Left lung (tissue), 10 donors: ENCODE measurements around the gene PTPRN2. TPM values are rescaled to one million over a fixed set of nuclear protein-coding genes. Genes with fewer than 3 reads are reported as not detected.
"Not testable (repeated sequence)": the region's sequence is repeated elsewhere in the genome, so short reads cannot be mapped to it uniquely, and the experiment has no call there.

Experiments
- ATAC-seq: fragments of 200-7000 bp; cut with Tn5 transposase; one replicate; pipeline ENCODE4 v1.9.1; 2020; ENCODE audit warnings: moderate library complexity
- DNase-seq, 4 donors: peaks; one replicate each; pipeline ENCODE4 v3.0.0-alpha.2; 2013 to 2020
- H3K27ac ChIP-seq, 2 donors: fragments of 200-600 bp; sonication (generic) in 1 of 2; one replicate each; pipeline versions ENCODE4 v1.5.0 to v1.8.0; 2020 to 2021
- H3K27me3 ChIP-seq, 2 donors: fragments of 200-600 bp; sonication (generic) in 1 of 2; one replicate each; pipeline versions ENCODE4 v1.5.0 to v1.8.0; 2020 to 2021
- H3K36me3 ChIP-seq, 2 donors: fragments of 200-600 bp; sonication (generic) in 1 of 2; one replicate each; pipeline versions ENCODE4 v1.5.0 to v1.8.0; 2020 to 2021
- H3K4me1 ChIP-seq, 2 donors: fragments of 200-600 bp; one replicate each; pipeline ENCODE4 v1.8.0; 2021
- H3K4me3 ChIP-seq, 2 donors: fragments of 200-600 bp; sonication (generic) in 1 of 2; one replicate each; pipeline versions ENCODE4 v1.5.0 to v1.8.0; 2020 to 2021; ENCODE audit warnings: mild to moderate bottlenecking in 1 of 2
- H3K9me3 ChIP-seq, 2 donors: fragments of 200-600 bp; sonication (generic) in 1 of 2; one replicate each; pipeline versions ENCODE4 v1.5.0 to v1.8.0; 2020 to 2021
- CTCF ChIP-seq, 2 donors: fragments of 200-600 bp; sonication (generic) in 1 of 2; IDR thresholded peaks; one replicate each; pipeline versions ENCODE4 v1.5.0 to v1.8.0; 2021; ENCODE audit warnings: antibody characterized with exemption in 2 of 2
- intact Hi-C, 2 donors: fragments of 100-400 bp; cut with DNase I; formaldehyde crosslinking; loops; one replicate each; pipeline versions ENCODE4 v1.11.2 to v1.14.2; 2022
- polyA plus RNA-seq, 6 donors: library from polyadenylated mRNA; unstranded; fragments of 120-200 nt; gene quantifications; one replicate each; pipeline ENCODE4 v1.2.1, GENCODE V29; 2013; ENCODE audit not compliant: insufficient read length in 6 of 6
- total RNA-seq, 2 donors: library from RNA; stranded (reverse); fragmentation: NEBNext Ultra II Directional; extraction: Animal tissue kit (Norgen Biotek cat#: 25700); gene quantifications; one replicate each; pipeline ENCODE4 v1.2.1, GENCODE V29; 2021
- donor health status: DM: no; HTN: yes; CAD: no.
- donor health status: DM: no; HTN: no; CAD: no.

Gene PTPRN2
- total and polyA plus RNA-seq, 8 donors = 4.0 to 7.8 (median 6.8) TPM

- no peak for ATAC-seq
- no peaks in the 10 kb centered on the region for H3K4me1 ChIP-seq
- no peaks in the 10 kb centered on the region for H3K36me3 ChIP-seq
Observed at GRCh38 chr7:158227258-158227984, 360.2 kb downstream of the PTPRN2 start.

GRCh38 chr7:158216198-158216597 is 371.4 kb downstream of the PTPRN2 start:
- no peaks in the 10 kb centered on the region for H3K27me3 ChIP-seq
- H3K4me1 ChIP-seq = no peaks in the 10 kb centered on the region
- H3K9me3 ChIP-seq = peaks cover 0 to 43% of the 10 kb centered on the region in 2 donors
- no peaks in the 10 kb centered on the region for H3K36me3 ChIP-seq
- ATAC-seq = no peak
- DNase-seq = no peak
- intact Hi-C loops = no loop called here
- no peak for TF ChIP-seq CTCF (IDR thresholded peaks at IDR 0.05)
- no peak overlapping the region for H3K27ac ChIP-seq
- H3K4me3 ChIP-seq = no peak overlapping the region

More at GRCh38 chr7:158227258-158227984, 360.2 kb downstream of the PTPRN2 start:
- DNase-seq = peak in 1 of 4 donors; percentile 13
- Histone ChIP-seq H3K27me3 (no peaks in the 10 kb centered on the region), H3K4me3 (no peak overlapping the region), H3K27ac (no peak overlapping the region), H3K9me3 (peaks cover 0 to 28% of the 10 kb centered on the region in 2 donors)
- TF ChIP-seq CTCF (IDR thresholded peaks at IDR 0.05) = no peak
- intact Hi-C loops = no loop called here

GRCh38 chr7:158209435-158209834 is 378.2 kb downstream of the PTPRN2 start:
- H3K36me3 ChIP-seq = no peaks in the 10 kb centered on the region
- TF ChIP-seq CTCF (IDR thresholded peaks at IDR 0.05) = no peak
- intact Hi-C loops = no loop called here
- DNase-seq (no peak), ATAC-seq (no peak)
- H3K4me1 ChIP-seq = no peaks in the 10 kb centered on the region
- H3K27ac ChIP-seq = no peak overlapping the region
- H3K27me3 ChIP-seq = peaks cover 0 to 9% of the 10 kb centered on the region in 2 donors
- H3K4me3 ChIP-seq = no peak overlapping the region
- peaks cover 0 to 6% of the 10 kb centered on the region in 2 donors for H3K9me3 ChIP-seq

GRCh38 chr7:158206341-158206740 is 381.3 kb downstream of the PTPRN2 start:
- no peaks in the 10 kb centered on the region for H3K36me3 ChIP-seq
- intact Hi-C loops = no loop called here
- no peak for TF ChIP-seq CTCF (IDR thresholded peaks at IDR 0.05)
- H3K27me3 ChIP-seq = peaks cover 0 to 22% of the 10 kb centered on the region in 2 donors
- no peaks in the 10 kb centered on the region for H3K4me1 ChIP-seq
- DNase-seq (no peak), ATAC-seq (no peak)
- peaks cover 0 to 6% of the 10 kb centered on the region in 2 donors for H3K9me3 ChIP-seq
- H3K4me3 ChIP-seq = no peak overlapping the region
- H3K27ac ChIP-seq = no peak overlapping the region

- Histone ChIP-seq H3K27me3 (peaks cover 0 to 22% of the 10 kb centered on the region in 2 donors), H3K27ac (no peak overlapping the region), H3K4me1 (no peaks in the 10 kb centered on the region), H3K36me3 (no peaks in the 10 kb centered on the region), H3K4me3 (no peak overlapping the region), H3K9me3 (peaks cover 0 to 1% of the 10 kb centered on the region in 2 donors)
- no peak for ATAC-seq
- TF ChIP-seq CTCF (IDR thresholded peaks at IDR 0.05) = no peak
- intact Hi-C loops = no loop called here
- DNase-seq = no peak
Observed at GRCh38 chr7:158204453-158204852, 383.2 kb downstream of the PTPRN2 start.

GRCh38 chr7:158203948-158204347 is 383.7 kb downstream of the PTPRN2 start:
- H3K36me3 ChIP-seq, H3K4me3 ChIP-seq, ATAC-seq, H3K4me1 ChIP-seq, intact Hi-C loops, H3K9me3 ChIP-seq, H3K27ac ChIP-seq: not testable (repeated sequence)
- H3K27me3 ChIP-seq = peaks cover 0 to 22% of the 10 kb centered on the region in 2 donors
- peak in 1 of 4 donors; percentile 68 for DNase-seq
